HepG2 (cell line): ENCODE measurements around the gene DNAJA2.

Experiments used
- ATF5 ChIP-seq: sonication (generic); formaldehyde crosslinking; IDR thresholded peaks from 2 replicates; pipeline ENCODE4 v1.4.0; 2020; ENCODE audit warnings: mild to moderate bottlenecking, low read depth, missing genetic modification reagents
- EZH2 ChIP-seq: conservative IDR thresholded peaks from 2 replicates; pipeline ENCODE4 v1.6.1; 2012; ENCODE audit warnings: mild to moderate bottlenecking, low read depth, low read length, moderate library complexity
- FOSL1 ChIP-seq: sonication (generic); formaldehyde crosslinking; IDR thresholded peaks from 2 replicates; pipeline ENCODE4 v1.9.0; 2021; ENCODE audit warnings: missing genetic modification reagents, borderline replicate concordance
- IKZF1 ChIP-seq: fragments of 450-650 bp; IDR thresholded peaks from 2 replicates; pipeline ENCODE4 v1.7.1; 2016
- PRMT3 ChIP-seq: sonication (generic); formaldehyde crosslinking; IDR thresholded peaks from 2 replicates; pipeline ENCODE4 v1.8.1; 2022; ENCODE audit warnings: low read depth, mild to moderate bottlenecking, moderate library complexity, missing genetic modification reagents, borderline replicate concordance
- RERE ChIP-seq: IDR thresholded peaks from 2 replicates; pipeline ENCODE4 v1.6.1; 2016; ENCODE audit warnings: low read depth, missing genetic modification reagents, missing compliant biosample characterization
- RFX5 ChIP-seq: IDR thresholded peaks from 2 replicates; pipeline ENCODE4 v1.6.1; 2011; ENCODE audit warnings: low read depth, low read length, improper control_type of control experiment
- SP1 ChIP-seq, 2 experiments: fragments of 450-650 bp in 1 of 2; sonication (generic) in 1 of 2; formaldehyde crosslinking in 1 of 2; IDR thresholded peaks; 2 replicates each; pipeline versions ENCODE4 v1.4.0 to v1.6.1; 2016 to 2020; ENCODE audit warnings: missing genetic modification reagents in 1 of 2
- TCF7 ChIP-seq: sonication (generic); IDR thresholded peaks from 2 replicates; pipeline ENCODE4 v1.6.1; 2016; ENCODE audit warnings: antibody characterized with exemption, low read depth

- TF ChIP-seq RERE (CRISPR knock-in tag) (no peak), ATF5 (CRISPR knock-in tag) (no peak), SP1 (IDR thresholded peaks at IDR 0.05) (no peak), SP1 (CRISPR knock-in tag; IDR thresholded peaks at IDR 0.05) (no peak), IKZF1 (no peak), RFX5 (no peak), EZH2 (no peak), FOSL1 (CRISPR knock-in tag) (no peak), PRMT3 (no peak), TCF7 (no peak)
Observed at GRCh38 chr16:46997844-46998243, 24.4 kb upstream of the DNAJA2 start.
